Activated T-cell treated with anti-CD3 and anti-CD28 coated beads, Interleukin-2, amount 50 U/mL, for 1 hour (primary cell): Measurements from ENCODE around the gene FGF21.

Source experiments
- DNase-seq: peaks from one replicate; pipeline ENCODE4 v3.0.0-alpha.2; 2020

FGF21 gene

DNA sequence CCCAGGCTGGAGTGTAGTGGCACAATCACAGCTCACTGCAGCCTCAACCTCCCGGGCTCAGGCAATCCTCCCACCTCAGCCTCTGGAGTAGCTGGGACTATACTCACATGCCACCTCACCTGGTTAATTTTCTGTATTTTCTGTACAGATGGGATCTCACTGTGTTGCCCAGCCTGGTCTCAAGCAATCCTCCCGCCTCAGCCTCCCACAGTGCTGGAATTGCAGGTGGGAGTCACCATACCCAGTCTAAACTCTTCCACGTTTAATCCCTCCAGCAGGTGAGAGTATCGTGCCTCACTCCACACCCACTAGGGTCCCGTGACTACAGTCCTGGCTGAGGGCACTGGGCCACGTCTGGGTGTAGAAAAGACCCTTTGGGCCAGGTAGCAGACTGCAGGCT is 39.0 kb downstream of the FGF21 start:
- no peak for DNase-seq

DNA sequence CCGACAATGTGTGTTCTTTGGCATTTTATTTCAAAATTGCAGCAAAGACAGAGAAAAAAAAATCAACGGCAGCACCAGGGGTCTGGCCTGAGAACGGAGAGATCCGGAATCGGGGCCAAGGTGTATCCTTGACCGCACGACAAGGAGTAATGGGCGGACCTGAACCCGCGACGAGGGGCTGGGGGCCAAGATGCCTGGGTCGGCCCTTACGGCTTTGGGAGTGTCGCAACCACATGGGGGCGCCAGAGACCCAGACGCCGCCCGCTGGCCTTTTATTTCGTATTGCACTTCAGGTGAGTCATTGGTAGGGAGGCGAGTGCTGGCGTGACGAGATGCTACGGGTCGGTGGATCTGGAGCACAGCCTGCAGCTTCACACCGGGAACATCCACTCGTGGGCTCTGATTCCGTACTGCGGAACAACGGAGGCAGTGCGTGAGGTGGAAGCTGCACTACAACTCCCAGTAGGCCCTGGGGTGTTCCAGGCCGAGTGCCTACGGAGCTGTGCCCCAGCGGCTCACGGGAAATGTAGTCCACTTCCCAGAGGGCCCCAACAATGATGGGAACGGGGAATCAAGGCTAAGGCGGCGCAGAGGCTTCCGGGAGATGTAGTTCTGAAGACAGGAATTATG is 39.8 kb downstream of the FGF21 start:
- peak; percentile 86 for DNase-seq

DNA sequence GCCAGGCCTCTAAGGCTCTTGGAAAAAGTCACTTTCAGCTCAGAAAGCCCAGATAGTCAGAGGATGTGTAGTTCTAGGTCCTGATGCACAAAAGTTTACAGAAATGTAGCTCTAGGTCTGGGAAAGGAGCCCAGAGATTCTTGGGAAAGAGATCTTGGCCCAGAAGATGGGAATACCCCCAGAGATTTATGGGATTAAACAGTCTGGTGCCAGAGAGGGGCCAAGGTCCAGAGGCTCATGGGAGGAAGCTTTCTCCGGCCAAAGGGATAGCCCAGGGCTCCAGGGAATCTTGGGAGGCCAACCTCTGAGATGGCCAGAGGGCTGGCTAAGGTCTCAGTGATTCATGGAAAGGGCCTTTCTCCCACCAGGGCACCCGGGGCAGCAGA is 40.4 kb downstream of the FGF21 start:
- no peak for DNase-seq

DNA sequence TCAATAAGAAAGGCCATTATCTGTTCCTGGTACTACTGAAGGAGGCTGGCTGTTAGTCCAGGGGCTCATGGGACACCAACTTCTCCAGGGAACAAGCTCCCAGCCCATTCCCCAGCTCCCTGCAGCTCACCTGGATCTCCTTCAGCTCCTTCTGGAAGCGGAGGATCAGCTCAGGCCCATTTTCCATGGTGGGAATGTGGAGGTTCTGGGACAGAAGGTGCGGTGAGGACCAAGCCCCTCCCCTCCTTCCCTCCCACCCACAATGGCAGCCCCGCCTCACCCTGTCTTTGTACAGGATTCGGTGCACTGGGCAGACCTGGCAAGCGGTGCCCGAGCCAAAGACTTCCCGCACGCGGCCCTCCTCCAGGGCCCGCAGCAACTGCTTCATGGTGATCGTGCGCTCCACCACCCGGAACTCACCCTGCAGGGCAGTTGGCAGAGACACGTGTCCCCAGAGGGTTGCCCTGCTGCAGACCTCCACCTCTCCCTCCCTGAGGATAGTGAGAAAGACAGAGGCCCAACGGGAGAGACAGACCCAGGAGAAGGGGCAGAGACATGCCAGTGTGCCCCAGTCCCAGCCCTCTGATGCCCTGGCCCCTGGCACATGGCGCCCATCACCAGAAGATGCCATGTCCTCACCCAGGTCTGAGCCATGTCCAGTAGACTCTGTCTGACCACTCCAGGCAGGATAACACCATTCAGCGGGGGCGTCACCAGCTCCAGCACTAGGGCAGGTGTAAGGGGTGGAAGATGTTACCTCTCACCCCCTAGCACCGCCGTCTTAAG is 41.2 kb downstream of the FGF21 start:
- no peak for DNase-seq

DNA sequence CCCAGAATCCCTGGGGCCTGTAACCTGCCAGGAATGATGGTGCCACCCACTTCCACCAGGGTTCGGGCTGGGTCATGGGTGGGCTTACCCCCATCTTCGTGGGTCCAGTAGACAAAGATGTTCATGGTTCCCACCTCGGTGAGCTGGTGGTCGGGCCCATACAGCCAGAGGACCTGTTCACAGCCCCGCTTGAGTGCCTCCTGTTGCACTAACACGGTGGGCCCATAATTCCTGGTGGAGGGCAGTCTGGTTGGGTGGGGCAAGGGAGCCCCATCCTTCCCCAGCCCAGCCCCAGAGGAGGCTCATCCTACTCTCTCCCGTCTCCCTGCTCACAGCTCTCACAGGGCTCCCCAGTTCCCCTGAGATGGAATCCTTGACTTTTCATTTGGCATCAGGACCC is 41.8 kb downstream of the FGF21 start:
- no peak for DNase-seq

DNA sequence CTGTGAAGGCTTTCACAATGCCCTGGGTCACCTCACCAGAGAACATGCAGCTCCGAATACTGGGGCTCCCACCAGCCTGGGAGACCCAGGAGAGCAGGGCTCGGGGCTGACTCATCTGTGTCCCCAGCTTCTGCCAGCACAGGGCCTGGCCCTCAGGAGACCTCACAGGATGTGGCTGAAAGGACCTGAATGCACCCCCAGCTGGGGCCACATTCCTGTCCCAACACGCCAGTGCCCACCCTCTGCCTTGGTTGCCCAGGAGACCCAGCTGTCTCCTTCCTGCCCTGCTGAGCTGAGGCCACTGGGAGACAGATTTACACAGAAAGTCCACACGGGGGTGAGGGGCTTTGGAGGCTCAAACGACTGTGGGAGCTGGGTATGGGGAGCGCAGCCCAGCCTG is 43.6 kb downstream of the FGF21 start:
- no peak for DNase-seq

DNA sequence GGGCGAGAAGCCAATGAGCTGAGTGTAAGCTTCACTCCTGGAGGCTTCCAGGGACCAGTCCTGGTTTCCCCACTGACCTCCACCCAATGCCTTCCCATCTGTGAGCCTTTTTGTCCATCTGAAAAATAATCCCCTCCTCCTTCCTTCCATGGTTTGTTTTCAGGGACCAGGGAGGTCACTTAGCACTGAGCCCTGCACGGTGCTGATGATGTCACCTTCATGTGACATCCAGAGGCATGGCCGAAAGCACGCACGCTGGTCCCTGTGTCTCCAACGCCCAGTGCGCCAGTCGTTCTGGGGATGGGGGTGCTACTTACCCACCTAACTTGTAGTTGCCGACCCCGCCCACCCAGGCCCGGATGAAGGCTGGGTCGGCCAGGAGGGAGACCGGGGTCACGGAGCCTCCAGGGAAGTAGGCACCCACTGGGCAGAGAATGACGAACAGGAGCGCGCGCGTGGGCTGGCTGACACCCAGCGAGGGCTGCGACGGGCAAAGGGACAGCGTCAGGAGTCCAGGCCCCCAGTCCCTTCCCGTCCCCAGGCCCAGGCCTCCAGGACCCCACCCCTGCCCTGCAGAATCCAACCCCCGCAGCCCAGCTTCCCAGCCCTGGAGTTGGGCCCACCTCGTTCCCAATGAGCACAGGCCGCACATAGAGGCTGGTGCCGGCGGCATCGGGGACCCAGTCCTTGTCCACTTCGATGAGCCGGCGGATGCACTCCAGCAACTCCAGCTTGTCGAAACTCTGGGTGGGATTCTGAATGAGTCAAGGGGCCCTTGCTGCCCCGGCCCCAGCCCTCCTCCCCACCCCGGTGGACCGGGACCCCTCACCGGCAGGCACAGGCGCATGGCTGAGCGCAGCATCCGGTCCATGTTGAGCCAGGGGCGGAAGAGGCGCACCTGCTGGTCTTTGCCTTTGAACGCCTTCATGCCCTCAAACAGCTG is 44.3 kb downstream of the FGF21 start:
- DNase-seq: no peak

DNA sequence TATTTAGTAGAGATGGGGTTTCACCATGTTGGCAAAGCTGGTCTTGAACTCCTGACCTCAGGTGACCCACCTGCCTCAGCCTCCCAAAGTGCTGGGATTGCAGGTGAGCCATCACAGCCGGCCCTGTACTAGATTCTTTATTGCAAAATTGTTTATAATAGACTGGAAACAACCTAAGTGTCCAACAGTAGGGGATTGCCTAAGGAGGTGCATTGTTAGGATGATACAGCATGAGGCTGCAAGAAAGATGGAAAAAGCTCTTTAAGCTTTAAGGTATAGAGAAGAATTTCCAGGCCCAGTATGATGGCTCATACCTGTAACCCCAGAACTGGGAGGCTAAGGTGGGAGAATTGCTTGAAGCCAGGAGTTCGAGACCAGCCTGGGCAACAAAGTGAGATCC is 47.3 kb downstream of the FGF21 start:
- DNase-seq: no peak

DNA sequence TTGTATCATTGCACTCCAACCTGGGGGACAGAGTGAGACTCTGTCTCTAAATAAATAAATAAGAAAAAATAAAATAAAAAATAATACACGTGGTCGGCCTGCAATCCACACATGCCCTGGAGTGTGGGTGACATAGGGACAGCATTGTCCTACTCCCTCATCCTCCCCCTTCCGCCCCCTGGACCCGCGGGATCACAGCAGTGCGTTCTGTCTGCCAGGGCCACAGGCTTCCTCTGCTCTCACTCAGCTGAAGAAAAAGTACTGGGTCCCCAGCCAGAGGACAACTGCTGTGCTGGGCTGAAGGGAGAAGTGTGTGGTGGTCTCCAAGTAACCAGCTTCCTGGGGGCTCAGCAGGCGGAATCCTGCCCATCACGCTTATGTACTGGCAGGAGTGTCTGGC is 49.2 kb downstream of the FGF21 start:
- DNase-seq: no peak

DNA sequence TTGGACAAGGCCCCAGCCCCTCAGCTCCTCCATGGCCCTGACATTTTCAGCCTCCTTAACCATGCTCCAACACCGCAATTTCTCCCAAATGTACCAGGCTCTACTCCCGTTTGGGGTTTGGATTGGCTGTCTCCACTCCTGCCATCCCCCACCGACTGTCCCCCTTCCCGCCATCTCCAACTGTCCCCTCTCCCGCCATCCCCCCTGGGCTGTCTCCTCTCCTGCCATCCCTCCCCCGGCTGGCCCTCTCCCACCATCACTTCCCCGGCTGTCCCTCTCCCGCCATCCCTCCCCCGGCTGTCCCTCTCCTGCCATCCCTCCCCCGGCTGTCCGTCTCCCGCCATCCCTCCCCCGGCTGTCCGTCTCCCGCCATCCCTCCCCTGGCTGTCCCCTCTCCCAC is 50.1 kb downstream of the FGF21 start:
- no peak for DNase-seq

DNA sequence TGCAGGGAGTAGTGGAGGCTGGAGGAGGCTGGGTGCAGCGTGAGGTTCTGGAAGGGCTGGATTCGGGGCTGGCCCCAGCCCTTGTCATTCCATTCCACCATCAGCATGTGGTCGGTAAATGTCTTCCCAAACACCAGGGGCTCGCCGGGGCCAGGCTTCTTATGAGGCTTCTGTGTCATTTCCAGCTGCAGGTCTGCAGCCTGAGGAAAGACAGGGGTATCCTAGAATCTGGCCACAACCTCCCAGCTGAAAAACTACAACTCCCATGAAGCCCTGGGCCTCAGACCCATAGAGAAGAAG is 51.1 kb downstream of the FGF21 start:
- peak; percentile 43 for DNase-seq

DNA sequence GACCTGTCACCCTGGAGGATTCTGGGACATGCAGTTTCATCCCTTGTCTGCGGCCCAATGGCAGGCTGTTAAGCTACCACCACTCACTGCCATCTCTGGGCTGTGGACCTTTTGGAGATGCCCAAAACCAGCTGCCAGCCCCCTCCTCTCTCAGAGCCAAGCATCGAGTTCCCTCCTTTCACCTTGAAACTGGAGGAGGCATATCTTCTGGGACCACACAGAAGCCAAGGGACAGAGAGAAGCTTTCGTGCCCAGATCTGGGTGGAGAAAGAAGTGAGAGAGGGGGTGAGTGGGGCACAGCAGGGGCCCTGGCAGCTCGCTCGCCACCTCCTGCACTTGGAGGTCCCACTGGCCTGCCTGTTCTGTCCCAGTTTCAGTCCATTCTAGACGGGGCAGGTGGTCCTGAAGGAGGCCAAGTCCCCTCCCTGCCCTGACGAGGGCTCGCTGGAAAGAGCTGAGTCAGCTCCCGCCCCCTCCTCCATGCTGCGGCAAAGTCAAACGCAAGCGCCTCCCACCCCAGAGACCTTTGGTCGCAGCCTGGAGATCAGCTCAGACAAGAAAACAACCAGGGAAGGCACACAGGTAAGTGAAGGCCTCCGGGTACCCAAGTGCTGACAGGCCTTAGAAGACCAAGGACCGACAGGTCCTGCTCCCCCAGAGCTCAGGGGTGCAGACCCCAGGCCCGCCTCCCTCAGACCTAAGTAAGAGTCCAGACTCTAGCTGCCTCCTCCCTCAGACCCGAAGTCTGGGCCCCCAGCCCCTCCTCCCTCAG is 51.7 kb downstream of the FGF21 start:
- no peak for DNase-seq

DNA sequence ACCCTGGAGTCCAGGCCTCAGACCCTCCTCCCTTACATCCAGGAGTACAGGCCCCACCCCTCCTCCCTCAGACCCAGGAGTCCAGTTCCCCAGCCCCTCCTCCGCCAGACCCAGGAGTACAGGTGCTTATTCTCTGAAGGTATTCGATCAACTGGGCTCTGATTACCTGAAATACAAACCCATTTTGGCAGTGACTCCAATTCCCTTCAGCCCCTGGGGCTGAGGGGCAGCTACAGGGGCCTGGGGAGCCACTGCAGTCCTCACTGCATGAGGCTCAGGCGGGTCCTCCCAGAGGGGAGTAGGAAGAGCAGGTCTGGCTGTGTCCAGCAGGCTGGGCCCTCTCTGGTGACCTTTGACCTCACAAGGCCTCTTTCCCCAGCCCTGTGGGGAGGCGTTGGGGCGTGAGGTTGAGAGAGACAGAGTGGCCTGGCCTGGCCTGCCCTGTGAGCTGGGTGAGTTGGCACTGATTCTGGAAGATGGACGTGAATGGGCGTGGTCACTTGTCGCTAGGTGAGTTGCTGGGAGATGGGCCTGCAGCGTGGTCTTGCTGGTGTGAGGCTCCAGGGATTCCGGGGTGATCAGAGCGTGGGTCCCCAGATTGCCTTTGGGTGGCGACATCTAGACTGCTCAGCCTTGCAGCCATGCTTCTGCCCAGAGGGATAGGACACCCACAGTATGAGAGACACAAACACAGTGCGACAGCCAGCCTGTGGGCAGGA is 52.4 kb downstream of the FGF21 start:
- DNase-seq: no peak
